Endothelial cell of umbilical vein (primary cell): ENCODE results near the gene GMNC.

ENCODE experiments used
- CTCF ChIP-seq, 2 donors: IDR thresholded peaks; 1 replicate in 1 of 2; 2 replicates in 1 of 2; pipeline ENCODE4 v1.5.1; 2011; ENCODE audit warnings: low read length in 2 of 2, mild to moderate bottlenecking in 2 of 2, moderate library complexity in 2 of 2, control low read depth in 1 of 2, inconsistent platforms in 1 of 2, low read depth in 1 of 2; ENCODE audit not compliant: insufficient read depth in 1 of 2; ENCODE audit errors: extremely low read depth in 1 of 2
- GATA2 ChIP-seq: IDR thresholded peaks from 2 replicates; pipeline ENCODE4 v1.7.0; 2011; ENCODE audit warnings: low read depth, mild to moderate bottlenecking, moderate library complexity, mixed read lengths, low read length; ENCODE audit not compliant: insufficient read length, insufficient read depth
- MYC ChIP-seq: IDR thresholded peaks from one replicate; pipeline ENCODE4 v1.6.1; 2011; ENCODE audit warnings: mild to moderate bottlenecking, low read depth, low read length
- POLR2A ChIP-seq: IDR thresholded peaks from 2 replicates; pipeline ENCODE4 v1.6.1; 2012; ENCODE audit warnings: low read depth, mild to moderate bottlenecking, control low read depth, low read length
- POLR2AphosphoS5 ChIP-seq: IDR thresholded peaks from 2 replicates; pipeline ENCODE4 v1.6.1; 2012; ENCODE audit warnings: low read depth, mild to moderate bottlenecking, control low read depth, low read length, moderate library complexity; ENCODE audit not compliant: insufficient read depth

GRCh38 chr3:190909908-190910307 is 47.4 kb upstream of the GMNC start:
- no peak for TF ChIP-seq CTCF (IDR thresholded peaks at IDR 0.05; ENCODE audit: extremely low read depth in 1 of 2, insufficient read depth in 1 of 2, low read depth in 1 of 2, low read length in 2 of 2)
- no peak for TF ChIP-seq GATA2
- no peak for TF ChIP-seq POLR2A
- TF ChIP-seq MYC = no peak
- TF ChIP-seq POLR2AphosphoS5 = no peak
